ENCODE results near the gene MILR1.
"Not testable (repeated sequence)": the region's sequence is repeated elsewhere in the genome, so short reads cannot be mapped to it uniquely, and the experiment has no call there.

MILR1 gene

DNA sequence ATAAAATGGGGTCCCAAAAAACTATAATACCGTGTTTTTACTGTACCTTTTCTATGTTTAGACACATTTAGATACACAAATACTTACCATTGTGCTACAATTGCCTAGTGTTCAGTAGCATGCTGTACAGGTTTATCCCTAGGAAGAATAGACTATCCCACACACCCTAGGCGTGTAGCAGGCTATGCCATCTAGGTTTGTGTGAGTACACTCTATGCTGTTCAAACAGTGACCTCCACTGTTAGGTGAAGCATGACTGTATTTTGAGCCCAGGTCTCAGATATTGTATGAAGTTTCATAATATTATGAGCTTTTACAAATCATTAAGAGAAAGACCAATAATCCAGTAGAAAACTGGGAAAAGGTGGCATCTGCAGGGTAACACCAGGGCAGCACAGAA lies 23.6 kb downstream of the MILR1 start:
- no peak for DNase-seq (ENCODE audit: low read depth)

DNA sequence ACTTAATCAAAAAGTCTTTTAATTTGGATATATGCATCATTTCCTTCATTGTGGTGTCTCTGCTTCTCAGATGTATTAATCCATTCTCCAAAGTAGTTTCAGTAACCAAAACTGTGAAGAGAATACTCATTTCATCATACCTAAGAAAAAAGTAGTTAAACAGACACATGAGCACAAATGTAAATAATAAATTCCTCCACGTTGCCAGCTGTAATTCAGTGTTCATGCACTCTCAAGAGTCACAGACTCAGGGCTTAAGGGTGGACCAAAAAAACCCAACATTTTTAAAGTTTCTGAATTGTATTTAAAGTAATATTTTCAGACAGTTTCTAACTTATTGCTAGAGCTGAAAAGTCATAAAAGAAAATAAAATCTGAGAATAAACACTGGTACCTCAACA lies 28.9 kb downstream of the MILR1 start:
- no peak for DNase-seq (ENCODE audit: low read depth)

DNA sequence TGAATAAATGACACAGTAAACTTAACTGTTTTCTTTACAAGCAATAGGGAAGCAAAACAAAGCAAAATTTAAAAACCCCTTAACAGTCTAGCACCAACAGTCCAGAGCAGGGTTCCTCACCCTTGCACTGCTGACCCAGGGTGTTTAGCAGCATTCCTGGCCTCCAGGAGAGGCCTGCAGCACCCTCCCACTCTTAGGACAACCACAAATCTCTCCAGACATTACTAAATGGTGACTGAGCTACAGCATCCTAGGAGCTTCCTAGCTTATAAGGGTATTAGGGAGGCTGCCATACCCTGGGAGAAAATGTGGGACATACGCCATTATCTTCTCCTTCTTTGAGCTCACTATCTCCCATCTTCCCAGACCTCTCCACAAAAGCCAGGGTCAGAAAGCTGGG lies 32.0 kb downstream of the MILR1 start:
- DNase-seq (ENCODE audit: low read depth), result no peak

DNA sequence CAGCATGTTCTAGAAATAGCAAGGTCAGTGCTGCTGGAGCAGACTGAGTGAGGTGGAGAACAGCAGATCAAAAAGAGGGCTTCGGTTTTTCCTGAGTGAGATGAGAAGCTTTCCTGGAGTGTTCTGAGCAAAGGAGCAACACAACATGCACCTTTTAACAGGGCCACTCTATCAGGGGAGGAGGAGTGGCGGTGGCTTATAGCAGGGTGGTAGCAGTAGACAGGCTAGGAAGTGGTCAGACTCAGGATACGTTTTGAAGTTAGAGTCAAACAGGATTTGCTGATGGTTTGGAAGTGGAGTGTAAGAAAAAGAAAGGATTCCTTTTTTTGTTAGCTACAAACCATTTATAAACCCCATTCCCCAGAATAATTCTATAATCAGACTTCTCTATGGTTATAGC lies 35.5 kb downstream of the MILR1 start:
- no peak for DNase-seq (ENCODE audit: low read depth)

DNA sequence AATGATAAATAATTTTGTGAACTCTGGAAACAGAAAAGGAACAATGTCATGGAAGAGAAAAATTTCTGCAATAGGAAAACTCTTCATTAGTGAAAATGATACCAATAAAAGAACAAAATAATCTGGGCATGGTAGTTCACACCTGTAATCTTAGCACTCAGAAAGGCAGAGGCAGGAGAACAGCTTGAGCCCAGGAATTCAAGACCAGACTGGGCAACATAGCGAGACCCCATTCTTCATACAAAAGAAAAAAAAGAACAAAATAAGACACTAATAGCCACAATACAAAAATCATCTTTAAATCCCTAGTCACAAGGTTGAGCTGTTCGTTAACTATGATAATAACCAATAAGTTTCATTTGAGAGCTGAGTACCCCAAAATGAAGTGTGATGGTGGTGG lies 39.4 kb downstream of the MILR1 start:
- no peak for DNase-seq (ENCODE audit: low read depth)

DNA sequence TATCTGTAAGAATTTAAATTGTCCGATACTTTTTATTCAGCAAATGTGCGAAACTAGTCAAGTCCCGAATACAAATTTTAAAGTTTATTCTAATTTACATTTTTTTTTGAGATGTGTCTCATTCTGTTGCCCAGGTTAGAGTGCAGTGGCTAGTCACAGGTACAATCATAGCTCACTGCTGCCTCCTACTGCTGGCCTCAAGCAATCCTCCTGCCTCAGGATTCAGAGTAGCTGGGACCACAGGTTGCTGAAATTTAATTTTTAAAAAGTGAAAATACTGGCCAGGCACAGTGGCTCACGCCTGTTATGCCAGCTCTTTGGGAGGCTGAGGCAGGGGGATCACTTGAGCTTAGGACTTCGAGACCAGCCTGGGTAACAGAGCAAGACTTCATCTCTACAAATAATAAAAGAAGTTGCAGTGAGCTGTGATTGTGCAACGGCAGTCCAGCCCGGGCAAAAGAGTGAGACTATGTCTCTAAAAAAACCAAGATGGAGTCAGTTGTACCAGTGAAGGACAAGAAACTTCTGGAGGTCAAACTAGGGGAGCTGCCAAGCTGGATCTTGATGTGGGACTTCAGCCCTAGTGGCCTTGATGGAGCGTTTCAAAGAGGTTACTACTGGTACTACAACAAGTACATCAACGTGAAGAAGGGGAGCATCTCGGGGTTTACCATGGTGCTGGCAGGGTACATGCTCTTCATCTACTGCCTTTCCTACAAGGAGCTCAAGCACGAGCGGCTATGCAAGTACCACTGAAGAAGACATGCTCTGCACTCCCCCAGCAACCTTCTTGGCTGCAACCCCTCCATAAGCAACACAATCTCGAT lies 42.3 kb downstream of the MILR1 start:
- peak; percentile 8 for DNase-seq (ENCODE audit: low read depth)

DNA sequence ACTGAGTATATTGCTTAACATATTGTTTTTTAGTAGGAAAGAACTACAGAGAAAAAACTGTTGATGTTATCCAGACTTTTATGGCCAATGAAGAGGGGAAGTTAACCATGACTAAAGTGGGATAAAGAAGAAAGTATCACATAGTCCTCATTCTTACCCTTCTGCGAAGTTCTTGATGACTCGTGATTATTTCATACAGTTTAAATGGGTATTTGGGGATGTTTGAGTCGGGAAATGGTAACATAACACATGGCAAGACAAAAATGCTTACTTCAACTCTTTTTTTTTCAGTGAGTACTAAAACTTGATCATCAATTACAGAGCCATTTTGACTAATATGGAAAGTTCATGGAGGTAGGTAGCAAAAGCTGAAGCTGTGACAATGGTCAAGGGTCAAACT lies 43.1 kb downstream of the MILR1 start:
- DNase-seq (ENCODE audit: low read depth), result no peak

DNA sequence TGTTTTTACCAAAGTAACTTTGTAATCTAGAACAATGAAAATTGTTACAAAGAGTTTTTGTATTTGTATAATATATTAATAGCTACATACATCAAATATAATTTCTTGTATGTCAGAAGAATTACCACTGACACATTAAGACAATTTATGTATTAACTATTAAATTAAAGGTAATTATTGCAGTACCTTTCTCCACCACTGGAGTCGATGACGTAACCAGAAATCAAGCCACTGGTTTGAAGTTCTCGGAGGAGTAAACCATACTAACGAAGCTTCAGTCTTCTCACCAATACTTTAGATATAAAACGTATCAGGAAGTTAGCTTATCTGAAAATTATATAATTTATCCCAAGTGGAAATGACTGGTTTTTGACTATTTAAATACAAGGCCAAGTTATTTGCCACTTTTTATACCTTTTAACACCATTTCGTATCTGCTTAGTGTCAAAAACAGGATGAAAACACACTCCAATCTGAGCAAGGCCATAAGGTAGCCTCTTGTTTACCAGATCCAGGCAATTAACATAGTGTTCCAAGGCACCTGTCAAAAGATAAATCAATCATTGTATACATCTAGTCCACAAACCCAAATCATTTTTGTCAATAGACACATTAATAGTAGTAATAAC lies 43.7 kb downstream of the MILR1 start:
- DNase-seq (ENCODE audit: low read depth), result peak; percentile 5

DNA sequence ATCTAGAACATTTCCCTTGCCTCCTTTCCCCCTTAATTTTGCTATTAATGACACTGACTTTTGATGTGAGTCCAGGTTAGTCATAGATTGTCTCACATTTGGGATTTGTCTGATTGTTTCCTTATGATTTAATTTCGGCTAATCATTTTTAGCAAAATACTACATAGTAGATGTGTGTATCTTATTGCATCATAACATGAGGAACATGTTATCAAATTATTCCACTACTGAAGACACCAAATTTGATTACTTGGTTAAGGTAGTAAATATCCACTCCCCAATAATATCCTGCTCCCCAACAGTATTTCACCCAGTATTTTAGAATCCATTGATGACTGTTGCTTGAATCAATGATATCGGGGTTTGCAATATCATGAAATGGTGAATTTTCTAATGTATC lies 45.2 kb downstream of the MILR1 start:
- DNase-seq (ENCODE audit: low read depth), result no peak

DNA sequence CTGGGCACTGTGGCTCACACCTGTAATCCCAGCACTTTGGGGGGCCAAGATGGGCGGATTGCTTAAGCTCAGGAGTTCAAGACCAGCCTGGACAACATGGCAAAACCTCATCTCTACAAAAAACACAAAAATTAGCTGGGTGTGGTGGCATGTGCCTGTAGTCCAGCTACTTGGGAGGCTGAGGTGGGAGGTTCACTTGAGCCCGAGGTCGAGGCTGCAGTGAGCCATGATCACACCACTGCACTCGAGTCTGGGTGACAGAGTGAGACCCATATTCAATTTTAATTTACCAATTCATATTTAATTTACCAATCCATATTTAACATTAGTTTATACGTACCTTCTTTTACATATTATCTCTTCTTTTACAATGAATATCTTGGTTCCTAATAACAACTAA lies 46.4 kb downstream of the MILR1 start:
- not testable (repeated sequence) for DNase-seq (ENCODE audit: low read depth)

DNA sequence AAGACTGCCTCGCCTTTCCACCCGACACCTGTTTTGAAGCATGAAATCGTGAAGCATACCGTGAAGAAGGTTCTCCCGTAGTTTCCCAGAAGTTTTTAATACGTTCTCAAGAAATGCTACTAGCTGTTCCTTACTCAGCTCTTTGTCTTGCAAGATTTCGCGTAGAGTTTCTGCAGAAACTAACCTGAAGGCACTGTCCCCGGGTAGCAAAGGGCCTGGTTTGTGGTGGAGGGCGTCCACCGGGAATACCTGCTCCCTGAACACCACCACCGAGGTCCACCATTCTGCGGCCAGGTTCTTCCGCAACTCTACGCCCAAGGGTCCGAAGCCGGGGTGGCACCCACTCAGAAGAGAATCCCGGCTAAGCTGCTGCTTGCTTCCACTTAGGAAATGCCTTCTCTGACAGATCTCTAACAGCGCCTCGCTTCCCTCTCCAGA lies 47.5 kb downstream of the MILR1 start:
- DNase-seq (ENCODE audit: low read depth), result no peak

DNA sequence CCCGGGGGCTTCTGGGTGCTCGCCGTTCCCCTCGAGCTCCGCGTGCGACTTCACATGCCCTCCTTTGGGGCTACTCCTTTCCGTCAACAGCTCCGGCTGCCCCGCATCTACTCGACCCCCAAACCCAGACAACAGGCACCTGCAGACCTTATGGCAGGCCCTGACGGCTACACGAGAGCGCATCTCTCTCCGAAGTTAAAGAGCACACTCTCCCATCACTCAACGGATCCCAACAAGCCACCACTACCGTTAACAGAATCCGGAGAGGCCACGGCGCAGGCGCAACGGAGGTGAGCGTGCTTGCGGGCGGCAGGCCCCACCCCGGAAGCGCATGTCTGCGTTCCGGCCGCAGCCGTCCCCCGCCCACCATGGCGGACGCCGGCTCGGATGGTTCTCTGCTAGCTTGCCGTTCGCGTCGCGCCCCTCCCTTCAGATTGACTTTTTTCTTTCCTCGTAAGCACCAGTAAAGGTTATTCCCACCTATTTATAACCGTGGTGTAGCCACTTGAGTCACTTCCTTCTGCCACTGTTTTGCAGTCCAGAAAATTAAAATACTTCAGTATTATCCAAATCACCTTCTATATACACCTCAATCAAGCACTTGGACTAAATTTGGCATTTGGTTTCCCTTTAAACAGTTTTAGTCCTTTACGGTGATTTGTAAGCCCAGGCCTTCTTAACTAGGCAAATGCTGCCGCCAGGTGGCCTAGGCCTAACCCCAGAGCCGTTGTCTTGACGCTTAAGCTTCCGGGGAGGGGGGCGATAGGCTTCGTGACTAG lies 48.1 kb downstream of the MILR1 start, which contains the start of gene POLG2:
TSS of gene POLG2 (minus strand) at position 269 of the 779 bp plus-strand sequence. CDS start at position 183, 86 bp downstream.
- DNase-seq (ENCODE audit: low read depth), result peak; percentile 94

DNA sequence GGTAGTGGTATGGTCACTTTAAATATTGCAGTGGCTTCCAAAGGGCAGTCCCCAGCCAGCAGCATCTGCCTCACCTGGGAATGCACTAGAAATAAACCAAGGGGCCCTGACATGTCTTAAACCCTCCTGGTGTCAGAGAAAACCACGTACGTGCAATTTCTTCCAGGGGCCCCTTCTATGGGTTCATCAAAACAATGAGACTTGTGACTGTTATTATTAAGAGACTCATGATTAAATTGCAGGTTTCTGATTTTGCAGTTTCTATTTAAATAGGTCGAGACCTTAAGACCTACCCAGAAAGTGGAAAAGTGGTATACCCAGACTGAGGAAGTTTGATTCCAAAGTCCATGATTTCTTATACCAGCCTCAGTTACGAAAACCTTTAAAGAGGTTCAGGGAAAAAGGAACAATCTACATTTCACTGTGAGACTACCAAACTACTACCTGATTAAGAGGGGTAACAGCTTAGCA lies 48.7 kb downstream of the MILR1 start:
- no peak for DNase-seq (ENCODE audit: low read depth)

DNA sequence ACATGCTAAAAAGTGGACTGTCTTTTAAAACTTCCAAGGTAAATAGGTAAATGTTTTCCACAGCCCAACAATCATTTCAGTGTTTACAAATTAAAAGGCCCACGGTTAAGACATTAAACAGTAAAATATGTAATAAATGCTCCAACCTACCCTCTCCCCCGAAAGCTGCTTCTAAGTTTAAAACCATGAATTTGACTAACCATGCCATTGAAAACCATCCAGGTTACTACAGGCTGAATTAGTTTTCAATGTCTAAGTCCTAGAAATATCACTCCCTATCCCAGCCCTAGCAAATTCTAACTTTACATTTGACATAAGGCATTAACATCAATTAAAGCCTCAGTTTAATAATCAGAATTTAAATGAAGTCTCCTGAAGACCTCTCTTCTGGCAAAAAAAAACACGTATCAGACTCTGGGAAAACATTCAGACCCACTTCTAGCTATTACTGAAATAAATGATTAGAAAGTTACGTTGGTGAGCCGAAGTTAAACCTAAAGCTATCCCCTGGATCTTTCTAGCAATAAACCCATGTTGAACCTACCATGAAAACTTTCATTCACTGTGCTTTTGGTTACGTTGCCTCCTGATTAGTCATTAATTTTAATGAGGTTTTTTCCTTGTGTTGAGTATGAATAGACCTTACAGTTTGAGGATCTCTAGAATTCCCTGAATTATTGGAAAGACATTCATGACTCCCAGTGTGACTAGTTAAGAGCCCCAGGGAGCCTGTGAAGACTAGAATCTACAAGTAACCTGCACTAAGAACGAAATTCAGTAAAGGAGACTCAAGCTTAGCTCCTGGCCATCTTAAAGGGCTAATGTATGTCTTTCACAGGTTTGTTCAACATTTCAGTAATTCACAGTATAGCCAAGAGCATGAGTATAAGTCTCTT lies 49.6 kb downstream of the MILR1 start:
- no peak for DNase-seq (ENCODE audit: low read depth)

DNA sequence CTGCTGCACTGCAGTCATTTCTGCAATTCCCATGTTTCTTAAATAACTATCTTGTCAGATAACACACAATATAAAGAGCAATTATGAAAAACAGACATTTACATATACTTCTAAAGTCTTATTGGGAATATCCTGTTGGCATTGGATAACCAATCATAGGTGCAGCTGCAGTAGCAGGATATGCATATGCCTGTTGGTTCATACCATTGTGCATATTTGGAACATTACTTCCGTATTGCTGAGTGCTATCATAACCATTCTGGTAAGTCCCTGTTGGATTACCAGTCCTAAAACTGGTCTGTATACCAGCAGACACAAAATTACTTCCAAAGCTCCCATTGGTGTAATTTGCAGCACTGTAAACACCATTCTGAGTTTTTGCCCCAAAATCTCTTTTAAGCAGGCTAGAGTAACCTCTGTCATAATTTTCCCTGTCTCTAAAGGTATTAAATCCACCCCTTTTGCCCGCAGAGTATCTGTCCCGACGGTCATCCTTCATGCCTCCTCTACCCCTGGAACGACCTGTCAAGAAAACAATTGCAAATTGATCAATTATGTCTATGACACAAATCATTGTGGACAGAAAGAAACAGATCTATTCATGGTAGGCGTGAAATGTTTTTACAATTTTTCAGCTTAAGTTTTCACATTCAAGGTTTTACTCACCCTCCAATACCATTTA lies 51.0 kb downstream of the MILR1 start:
- DNase-seq (ENCODE audit: low read depth), result no peak

DNA sequence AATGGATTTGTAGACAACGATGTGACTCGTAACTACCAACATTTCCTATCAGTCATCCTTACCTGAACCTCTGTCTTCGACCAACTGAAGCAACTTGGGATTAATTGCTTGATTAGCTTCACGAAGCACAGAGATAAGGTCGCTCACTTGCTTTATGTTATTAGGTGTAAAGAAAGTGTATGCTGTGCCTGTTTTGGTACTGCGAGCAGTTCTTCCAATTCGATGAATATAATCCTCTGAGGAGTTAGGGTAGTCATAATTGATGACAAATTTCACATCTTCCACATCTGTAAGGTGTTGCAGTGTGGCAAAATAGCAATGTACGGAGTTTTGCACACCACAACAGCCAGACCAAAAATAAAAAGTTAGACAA lies 51.6 kb downstream of the MILR1 start:
- DNase-seq (ENCODE audit: low read depth), result no peak

DNA sequence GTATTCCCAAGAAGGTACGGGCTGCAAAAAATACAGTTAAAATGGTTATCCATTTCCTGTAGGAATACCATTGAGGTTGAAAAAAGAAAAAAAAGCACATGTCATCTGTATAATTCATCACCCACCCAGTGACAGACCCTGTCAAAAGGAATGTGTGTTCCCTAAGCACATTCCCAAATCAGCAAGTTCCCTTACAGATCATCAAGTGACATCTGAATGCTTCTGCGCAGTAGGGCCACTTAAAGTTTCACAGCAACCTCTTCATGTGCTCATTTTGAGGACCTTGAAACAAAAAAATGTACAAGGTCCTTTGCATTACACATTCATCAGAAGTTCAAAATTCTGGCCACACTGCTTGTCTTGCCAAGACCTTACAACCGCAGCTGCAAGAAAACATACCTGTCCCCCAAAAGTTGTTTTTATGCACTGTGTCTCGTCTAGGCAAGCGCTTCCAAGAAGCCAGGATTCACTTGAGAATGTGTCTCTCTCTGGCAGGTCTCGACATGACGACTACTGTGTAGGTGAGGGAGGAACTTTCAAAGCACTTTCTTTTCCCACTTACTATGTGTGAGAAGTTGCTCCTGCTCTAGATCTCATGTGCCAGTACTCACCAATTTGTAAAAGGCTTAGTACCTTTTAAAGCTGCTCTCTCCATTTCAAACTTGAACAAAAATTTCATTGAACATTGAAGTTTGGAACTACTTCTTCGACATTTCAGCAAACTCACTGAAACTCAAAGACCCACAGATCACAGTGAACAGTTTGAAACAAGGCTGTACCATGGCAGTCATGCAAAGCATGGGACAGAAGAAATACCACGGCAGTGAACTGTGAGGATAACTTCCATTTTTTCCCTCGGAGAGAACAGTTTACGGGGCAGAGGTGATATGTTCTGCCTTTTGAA lies 52.2 kb downstream of the MILR1 start:
- DNase-seq (ENCODE audit: low read depth), result no peak

DNA sequence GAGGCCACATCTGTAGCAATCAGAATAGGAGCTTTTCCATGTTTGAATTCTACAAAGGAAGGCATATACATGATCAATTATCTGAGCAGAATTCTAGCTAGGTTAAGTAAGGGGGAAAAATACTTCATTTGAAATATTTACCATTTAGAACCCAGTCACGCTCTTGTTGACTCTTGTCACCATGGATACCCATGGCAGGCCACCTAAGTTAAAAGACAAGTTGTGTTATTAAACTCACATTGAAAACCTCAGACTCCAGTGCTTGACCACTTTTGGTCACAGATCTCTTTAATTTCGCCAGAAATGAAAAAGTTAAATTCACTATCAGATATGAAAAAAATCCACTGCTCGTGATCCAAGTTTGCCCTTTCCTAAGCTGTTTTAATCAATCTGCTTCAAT lies 53.1 kb downstream of the MILR1 start:
- no peak for DNase-seq (ENCODE audit: low read depth)

DNA sequence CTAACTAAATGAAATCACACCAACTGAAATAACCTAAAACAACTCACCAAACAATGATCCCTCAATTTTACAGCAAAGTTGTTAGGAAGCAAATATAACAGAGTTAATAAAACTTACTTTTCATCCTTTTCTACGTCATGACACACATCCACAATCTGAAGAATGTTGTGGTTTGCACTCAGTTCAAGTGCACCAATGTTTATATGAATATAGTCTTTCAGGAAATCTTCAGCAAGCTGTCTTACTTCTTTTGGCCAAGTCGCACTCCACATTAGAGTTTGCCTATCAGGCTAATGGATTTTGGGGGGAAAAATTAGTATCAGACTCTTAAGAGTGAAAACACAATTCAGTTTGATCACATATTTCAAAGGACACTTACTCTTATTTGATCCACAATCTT lies 53.9 kb downstream of the MILR1 start:
- no peak for DNase-seq (ENCODE audit: low read depth)

DNA sequence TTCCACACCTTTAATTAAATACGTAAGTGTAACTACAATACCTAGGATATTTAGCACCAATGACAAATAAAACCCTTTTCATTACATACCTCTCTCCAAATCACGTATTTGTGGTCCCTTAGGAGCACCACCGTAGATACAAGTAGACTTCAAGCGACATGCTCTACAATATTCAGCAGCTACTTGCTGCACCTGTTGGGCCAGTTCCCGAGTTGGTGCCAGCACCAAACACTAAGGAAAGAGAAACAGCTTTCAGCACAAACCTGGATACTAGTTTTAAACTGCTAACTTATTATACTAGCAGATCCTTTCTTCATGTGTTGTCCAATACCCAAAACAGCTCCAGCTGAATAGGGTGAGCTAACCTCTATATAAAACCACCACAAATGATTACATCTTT lies 54.4 kb downstream of the MILR1 start:
- no peak for DNase-seq (ENCODE audit: low read depth)
